OCI-LY3 (cell line): Measurements from ENCODE around the gene KRTAP1-5.
"Not testable (repeated sequence)": the region's sequence is repeated elsewhere in the genome, so short reads cannot be mapped to it uniquely, and the experiment has no call there.

ENCODE experiments used
- H2AFZ ChIP-seq: fragments of 200-600, 300-600 bp; shearing (Covaris generic); 2 replicates; pipeline ENCODE4 v1.6.0; 2014; ENCODE audit warnings: antibody characterized with exemption, low read depth, low read length
- H3K27ac ChIP-seq: fragments of 200-600, 300-600 bp; sonication (generic); 2 replicates; pipeline ENCODE4 v1.5.1; 2014; ENCODE audit warnings: mild to moderate bottlenecking, low read length, moderate library complexity, mixed read lengths
- H3K27me3 ChIP-seq: fragments of 200-600, 300-600 bp; sonication (generic); 2 replicates; pipeline ENCODE4 v1.6.1; 2014; ENCODE audit warnings: low read depth, low read length, mixed read lengths
- H3K36me3 ChIP-seq: fragments of 200-600, 300-600 bp; sonication (generic); replicated peaks from 2 replicates; pipeline ENCODE3; 2014; ENCODE audit warnings: low read depth, low read length, mixed read lengths
- H3K4me1 ChIP-seq: fragments of 300-600, 200-600 bp; sonication (generic); 2 replicates; pipeline ENCODE4 v1.6.1; 2014; ENCODE audit warnings: low read length, mixed read lengths
- H3K4me2 ChIP-seq: fragments of 200-600, 300-600 bp; sonication (generic); 2 replicates; pipeline ENCODE4 v1.6.1; 2014; ENCODE audit warnings: low read length, mixed read lengths
- H3K4me3 ChIP-seq: fragments of 300-600, 200-600 bp; sonication (generic); 2 replicates; pipeline ENCODE4 v1.5.1; 2014; ENCODE audit warnings: antibody characterized with exemption, mild to moderate bottlenecking, low read length, moderate library complexity
- H3K79me2 ChIP-seq: fragments of 300-600, 200-600 bp; shearing (Covaris generic); 2 replicates; pipeline ENCODE4 v1.6.1; 2014; ENCODE audit warnings: mild to moderate bottlenecking, low read length, mixed read lengths
- H3K9ac ChIP-seq: fragments of 300-600, 200-600 bp; shearing (Covaris generic); 2 replicates; pipeline ENCODE4 v1.6.0; 2014; ENCODE audit warnings: mild to moderate bottlenecking, low read length, moderate library complexity
- H3K9me3 ChIP-seq: fragments of 200-600, 300-600 bp; shearing (Covaris generic); 2 replicates; pipeline ENCODE4 v1.6.1; 2014; ENCODE audit warnings: low read length, mixed read lengths; ENCODE audit not compliant: insufficient read depth
- H4K20me1 ChIP-seq: fragments of 200-600, 300-600 bp; sonication (generic); 2 replicates; pipeline ENCODE4 v1.6.1; 2016; ENCODE audit warnings: low read length, mixed read lengths; ENCODE audit not compliant: insufficient read depth
- EZH2phosphoT487 ChIP-seq: fragments of 200-600 bp; shearing (Covaris generic); IDR thresholded peaks from 2 replicates; pipeline ENCODE4 v1.6.1; 2018; ENCODE audit warnings: antibody characterized with exemption, mixed run types, low read depth
- TF ChIP-seq, protein P1 (sequence below): fragments of 200-600, 300-600 bp; sonication (generic); IDR thresholded peaks from 2 replicates; pipeline ENCODE4 v1.5.1; 2014; ENCODE audit warnings: antibody characterized with exemption, low read length, low read depth

The KRTAP1-5 gene

DNA sequence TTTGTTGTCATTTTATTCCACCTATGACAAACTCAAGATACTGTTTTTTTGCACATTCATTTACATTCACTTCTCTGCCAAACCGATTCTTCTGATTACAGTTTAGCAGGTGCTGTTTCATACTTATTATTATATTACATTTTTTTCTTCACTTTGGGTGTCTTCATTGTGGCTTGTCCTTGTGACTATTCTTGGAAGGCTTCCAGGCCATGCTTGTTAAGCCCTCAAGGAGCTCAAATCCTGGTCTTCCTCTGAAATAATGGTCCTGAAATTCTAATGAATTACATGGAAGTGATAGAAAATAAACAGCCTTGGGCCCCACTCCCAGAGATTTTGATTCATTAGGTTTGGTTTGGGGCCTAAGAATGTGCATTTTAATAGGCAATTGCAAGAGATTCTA, 37.3 kb upstream of the KRTAP1-5 start:
- Histone ChIP-seq H3K79me2 (no peaks in the 10 kb centered on the region), H3K27ac (no peak overlapping the region), H4K20me1 (no peaks in the 10 kb centered on the region), H3K4me2 (no peak overlapping the region), H3K4me1 (no peaks in the 10 kb centered on the region), H2AFZ (no peak overlapping the region), H3K9ac (no peak overlapping the region), H3K4me3 (no peak overlapping the region), H3K27me3 (peaks cover 23% of the 10 kb centered on the region), H3K36me3 (no peaks in the 10 kb centered on the region), H3K9me3 (no peaks in the 10 kb centered on the region)
- no peak for TF ChIP-seq EZH2phosphoT487
- TF ChIP-seq, protein P1, sequence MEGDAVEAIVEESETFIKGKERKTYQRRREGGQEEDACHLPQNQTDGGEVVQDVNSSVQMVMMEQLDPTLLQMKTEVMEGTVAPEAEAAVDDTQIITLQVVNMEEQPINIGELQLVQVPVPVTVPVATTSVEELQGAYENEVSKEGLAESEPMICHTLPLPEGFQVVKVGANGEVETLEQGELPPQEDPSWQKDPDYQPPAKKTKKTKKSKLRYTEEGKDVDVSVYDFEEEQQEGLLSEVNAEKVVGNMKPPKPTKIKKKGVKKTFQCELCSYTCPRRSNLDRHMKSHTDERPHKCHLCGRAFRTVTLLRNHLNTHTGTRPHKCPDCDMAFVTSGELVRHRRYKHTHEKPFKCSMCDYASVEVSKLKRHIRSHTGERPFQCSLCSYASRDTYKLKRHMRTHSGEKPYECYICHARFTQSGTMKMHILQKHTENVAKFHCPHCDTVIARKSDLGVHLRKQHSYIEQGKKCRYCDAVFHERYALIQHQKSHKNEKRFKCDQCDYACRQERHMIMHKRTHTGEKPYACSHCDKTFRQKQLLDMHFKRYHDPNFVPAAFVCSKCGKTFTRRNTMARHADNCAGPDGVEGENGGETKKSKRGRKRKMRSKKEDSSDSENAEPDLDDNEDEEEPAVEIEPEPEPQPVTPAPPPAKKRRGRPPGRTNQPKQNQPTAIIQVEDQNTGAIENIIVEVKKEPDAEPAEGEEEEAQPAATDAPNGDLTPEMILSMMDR = no peak

DNA sequence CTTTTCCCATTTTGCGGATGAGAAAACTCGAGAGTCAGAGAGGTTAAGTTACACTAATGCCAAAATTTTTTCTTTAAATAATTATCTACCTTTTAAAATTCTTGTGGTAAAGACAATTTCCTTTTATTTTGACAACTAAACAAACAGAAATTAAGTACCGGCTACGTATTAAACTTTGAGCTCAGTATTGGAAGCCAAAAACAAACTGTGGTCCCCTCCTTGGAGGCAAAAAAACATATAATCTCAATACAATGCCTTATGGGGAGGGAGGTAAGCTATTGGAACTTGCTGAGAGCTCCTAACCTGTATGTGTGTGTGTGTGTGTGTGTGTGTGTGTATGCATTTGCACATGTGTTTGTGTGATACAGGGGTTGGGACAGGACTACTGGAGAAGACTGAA, 36.4 kb upstream of the KRTAP1-5 start:
- Histone ChIP-seq H3K27ac (no peak overlapping the region), H3K27me3 (peaks cover 23% of the 10 kb centered on the region), H3K79me2 (no peaks in the 10 kb centered on the region), H3K9me3 (no peaks in the 10 kb centered on the region), H2AFZ (no peak overlapping the region), H3K4me3 (no peak overlapping the region), H4K20me1 (no peaks in the 10 kb centered on the region), H3K4me2 (no peak overlapping the region), H3K36me3 (no peaks in the 10 kb centered on the region), H3K9ac (no peak overlapping the region), H3K4me1 (no peaks in the 10 kb centered on the region)
- TF ChIP-seq EZH2phosphoT487 = no peak
- TF ChIP-seq, protein P1 = no peak

DNA sequence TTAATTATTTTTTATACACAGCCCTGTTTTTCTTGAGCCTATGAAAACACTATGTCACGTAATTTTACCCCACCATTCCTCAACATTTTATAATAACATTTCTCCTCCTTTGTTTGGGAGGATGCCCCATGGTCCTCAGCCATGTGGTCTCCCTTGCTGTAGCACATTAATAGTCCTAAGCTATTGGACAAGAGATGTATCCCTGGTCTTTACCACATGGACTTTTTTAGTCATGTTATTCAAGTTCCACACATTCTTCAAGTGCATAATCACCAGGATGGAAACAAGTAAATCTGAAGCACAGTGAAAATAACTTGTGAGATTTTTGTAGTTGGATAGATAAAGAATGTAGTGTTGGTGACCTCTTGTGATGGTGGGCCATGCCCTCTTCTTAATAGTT, 35.0 kb upstream of the KRTAP1-5 start:
- H2AFZ ChIP-seq = no peak overlapping the region
- no peaks in the 10 kb centered on the region for H4K20me1 ChIP-seq
- no peak for TF ChIP-seq EZH2phosphoT487
- TF ChIP-seq, protein P1 = no peak
- H3K9ac ChIP-seq = no peak overlapping the region
- no peaks in the 10 kb centered on the region for H3K9me3 ChIP-seq
- no peak overlapping the region for H3K4me2 ChIP-seq
- no peaks in the 10 kb centered on the region for H3K4me1 ChIP-seq
- no peaks in the 10 kb centered on the region for H3K79me2 ChIP-seq
- no peak overlapping the region for H3K27ac ChIP-seq
- H3K4me3 ChIP-seq = no peak overlapping the region
- peaks cover 23% of the 10 kb centered on the region for H3K27me3 ChIP-seq
- no peaks in the 10 kb centered on the region for H3K36me3 ChIP-seq

DNA sequence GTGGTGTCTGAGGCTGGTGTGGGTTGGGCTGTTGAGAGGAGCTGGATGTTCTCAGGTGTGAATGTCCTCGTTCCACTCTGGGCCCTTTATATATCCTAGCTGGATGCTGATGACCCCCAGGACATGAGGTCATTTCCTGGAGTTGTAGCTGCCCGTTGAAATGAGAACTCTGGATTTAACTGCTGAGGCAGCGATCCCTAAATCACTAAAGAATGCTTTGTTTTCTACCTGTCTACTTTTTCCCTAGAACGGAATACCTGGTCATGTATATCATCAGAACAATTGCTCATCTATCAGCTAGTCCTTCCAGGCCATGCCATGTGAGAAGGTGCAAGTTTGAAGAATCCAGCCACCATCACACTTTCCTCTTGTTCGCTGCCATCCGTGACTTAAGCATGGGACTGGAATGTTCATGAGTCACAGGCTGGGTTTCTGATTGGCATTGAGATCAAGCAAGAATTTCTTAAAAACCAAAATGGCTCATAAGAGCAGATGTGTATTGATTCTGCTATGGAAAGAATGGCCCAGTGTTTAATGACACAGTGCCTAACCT, 33.1 kb upstream of the KRTAP1-5 start, which contains the start of gene KRTAP2-3:
TSS of gene KRTAP2-3 (minus strand) at position 63 of the 553 bp plus-strand sequence. CDS start 64 bp downstream, outside the sequence.
- TF ChIP-seq EZH2phosphoT487 = no peak
- TF ChIP-seq, protein P1 = no peak
- no peaks in the 10 kb centered on the region for H3K4me1 ChIP-seq
- no peaks in the 10 kb centered on the region for H4K20me1 ChIP-seq
- no peak within 1 kb of the TSS for H3K27ac ChIP-seq
- no peak within 1 kb of the TSS for H3K9ac ChIP-seq
- H2AFZ ChIP-seq = no peak within 1 kb of the TSS
- no peaks in the 10 kb centered on the region for H3K36me3 ChIP-seq
- H3K4me3 ChIP-seq = no peak within 1 kb of the TSS
- H3K9me3 ChIP-seq = no peaks in the 10 kb centered on the region
- peaks cover 23% of the 10 kb centered on the region for H3K27me3 ChIP-seq
- no peaks in the 10 kb centered on the region for H3K79me2 ChIP-seq
- H3K4me2 ChIP-seq = no peak within 1 kb of the TSS

DNA sequence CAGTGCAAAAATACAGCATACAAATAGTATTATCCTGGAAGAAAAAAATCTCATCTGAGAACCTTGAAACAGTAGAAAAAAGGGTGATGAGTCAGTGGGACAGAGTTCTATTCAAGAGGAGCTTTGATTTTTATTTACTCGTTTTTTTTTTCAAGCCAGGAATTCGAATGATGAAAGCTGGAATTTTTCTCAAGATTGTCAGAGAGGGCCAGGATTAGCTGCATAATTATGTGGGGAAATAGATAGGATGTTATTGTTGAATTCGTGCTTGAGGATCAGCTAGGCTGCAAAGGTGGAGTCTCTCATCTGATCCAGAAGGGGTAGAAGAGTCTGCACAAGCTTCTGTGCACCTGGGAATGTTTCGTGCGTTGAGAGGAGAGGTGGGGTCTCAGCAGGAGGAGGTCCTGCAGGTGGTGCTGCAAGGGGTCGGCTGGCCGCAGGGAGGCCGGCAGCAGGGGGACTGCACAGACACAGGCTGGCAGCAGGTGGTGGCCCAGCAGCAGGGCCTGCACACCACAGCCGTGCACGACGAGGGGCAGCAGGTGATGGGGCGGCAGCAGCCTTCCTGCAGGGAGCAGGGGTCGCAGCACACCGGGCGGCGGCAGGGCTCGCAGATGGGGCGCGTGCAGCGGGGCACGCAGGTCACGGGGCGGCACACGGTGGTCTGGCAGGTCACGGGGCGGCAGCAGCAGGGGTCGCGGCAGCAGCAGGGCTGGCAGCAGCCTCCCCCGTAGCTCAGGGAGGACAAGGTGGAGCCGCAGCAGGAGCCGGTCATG, 32.5 kb upstream of the KRTAP1-5 start:
- peaks cover 23% of the 10 kb centered on the region for H3K27me3 ChIP-seq
- H4K20me1 ChIP-seq, H3K9ac ChIP-seq, H3K36me3 ChIP-seq, H2AFZ ChIP-seq, H3K4me2 ChIP-seq, H3K4me3 ChIP-seq, H3K27ac ChIP-seq, H3K4me1 ChIP-seq, H3K79me2 ChIP-seq, H3K9me3 ChIP-seq: not testable (repeated sequence)
